Mesenchymal stem cell (in vitro differentiated cells and primary cell): ENCODE data around the gene FASTKD2.

ENCODE experiments used
- DNase-seq: peaks from one replicate; pipeline ENCODE4 v3.0.0-alpha.2; 2013
- H2AFZ ChIP-seq: one replicate; pipeline ENCODE4 v1.6.1; 2013; ENCODE audit warnings: low read depth, mild to moderate bottlenecking, control low read depth, inconsistent platforms, low read length, moderate library complexity
- H2AK5ac ChIP-seq: 2 replicates; pipeline ENCODE4 v1.6.1; 2013; ENCODE audit warnings: low read length, moderate library complexity, mild to moderate bottlenecking, inconsistent platforms; ENCODE audit not compliant: severe bottlenecking
- H2BK120ac ChIP-seq: one replicate; pipeline ENCODE4 v1.6.1; 2013; ENCODE audit warnings: low read depth, mild to moderate bottlenecking, inconsistent platforms, low read length, moderate library complexity
- H2BK12ac ChIP-seq, 2 experiments: one replicate each; pipeline ENCODE4 v1.6.1; 2013; ENCODE audit warnings: inconsistent platforms in 2 of 2, low read length in 2 of 2, mild to moderate bottlenecking in 2 of 2, moderate library complexity in 2 of 2, control low read depth in 1 of 2
- H2BK15ac ChIP-seq: one replicate; pipeline ENCODE4 v1.6.1; 2013; ENCODE audit warnings: mild to moderate bottlenecking, low read depth, inconsistent platforms; ENCODE audit not compliant: poor library complexity, severe bottlenecking
- H2BK5ac ChIP-seq: 2 replicates; pipeline ENCODE4 v1.6.1; 2013; ENCODE audit warnings: low read depth, mild to moderate bottlenecking, low read length, control low read depth, inconsistent platforms; ENCODE audit not compliant: poor library complexity, severe bottlenecking
- H3K14ac ChIP-seq, 2 experiments: one replicate each; pipeline ENCODE4 v1.6.1; 2013; ENCODE audit warnings: inconsistent platforms in 2 of 2, low read length in 2 of 2, control low read depth in 1 of 2, mild to moderate bottlenecking in 1 of 2, moderate library complexity in 1 of 2
- H3K18ac ChIP-seq, 2 experiments: one replicate each; pipeline ENCODE4 v1.6.1; 2013; ENCODE audit warnings: inconsistent platforms in 2 of 2, low read length in 2 of 2, control low read depth in 1 of 2, low read depth in 1 of 2, mild to moderate bottlenecking in 1 of 2
- H3K23ac ChIP-seq, 2 experiments: one replicate each; pipeline ENCODE4 v1.6.1; 2013; ENCODE audit warnings: inconsistent platforms in 2 of 2, low read length in 2 of 2, mild to moderate bottlenecking in 2 of 2, moderate library complexity in 2 of 2, control low read depth in 1 of 2
- H3K27ac ChIP-seq: 2 replicates; pipeline ENCODE4 v1.5.1; 2013; ENCODE audit warnings: mild to moderate bottlenecking, moderate library complexity, low read length, control low read depth, inconsistent platforms; ENCODE audit not compliant: poor library complexity, severe bottlenecking
- H3K27me3 ChIP-seq, 2 experiments: 2 replicates each; pipeline versions ENCODE4 v1.6.1 to v1.7.0; 2013; ENCODE audit warnings: low read length in 2 of 2, mild to moderate bottlenecking in 2 of 2, moderate library complexity in 2 of 2, control low read depth in 1 of 2, inconsistent platforms in 1 of 2; ENCODE audit not compliant: control insufficient read depth in 1 of 2, insufficient read depth in 1 of 2
- H3K36me3 ChIP-seq, 2 experiments: 2 replicates each; pipeline versions ENCODE4 v1.6.1 to v1.7.0; 2013; ENCODE audit warnings: low read length in 2 of 2, control low read depth in 1 of 2, inconsistent platforms in 1 of 2, low read depth in 1 of 2, mild to moderate bottlenecking in 1 of 2; ENCODE audit not compliant: insufficient read depth in 2 of 2, control insufficient read depth in 1 of 2
- H3K4ac ChIP-seq, 2 experiments: one replicate each; pipeline ENCODE4 v1.6.1; 2013; ENCODE audit warnings: inconsistent platforms in 2 of 2, low read length in 2 of 2, mild to moderate bottlenecking in 2 of 2, moderate library complexity in 2 of 2, control low read depth in 1 of 2, low read depth in 1 of 2
- H3K4me1 ChIP-seq: 2 replicates; pipeline ENCODE4 v1.6.1; 2013; ENCODE audit warnings: low read depth, low read length, control low read depth; ENCODE audit not compliant: control insufficient read depth, insufficient read depth
- H3K4me2 ChIP-seq: 2 replicates; pipeline ENCODE4 v1.6.1; 2013; ENCODE audit warnings: low read length, mild to moderate bottlenecking, inconsistent platforms; ENCODE audit not compliant: poor library complexity, severe bottlenecking
- H3K4me3 ChIP-seq, 2 experiments: 2 replicates each; pipeline versions ENCODE4 v1.5.1 to v1.7.0; 2013; ENCODE audit warnings: low read length in 2 of 2, mild to moderate bottlenecking in 2 of 2, control low read depth in 1 of 2, low read depth in 1 of 2; ENCODE audit not compliant: insufficient read depth in 1 of 2
- H3K79me1 ChIP-seq: replicated peaks from 2 replicates; pipeline ENCODE4 v1.6.1; 2013; ENCODE audit warnings: mild to moderate bottlenecking, control low read depth, low read length, inconsistent platforms; ENCODE audit not compliant: poor library complexity, severe bottlenecking
- H3K9ac ChIP-seq: 2 replicates; pipeline ENCODE4 v1.7.0; 2013; ENCODE audit warnings: mild to moderate bottlenecking, low read length, moderate library complexity
- H3K9me3 ChIP-seq: 2 replicates; pipeline ENCODE4 v1.7.0; 2013; ENCODE audit warnings: mild to moderate bottlenecking, low read length; ENCODE audit not compliant: control insufficient read depth
- H4K8ac ChIP-seq: one replicate; pipeline ENCODE4 v1.6.1; 2013; ENCODE audit warnings: inconsistent platforms, mild to moderate bottlenecking, low read length, moderate library complexity
- H4K91ac ChIP-seq: one replicate; pipeline ENCODE4 v1.6.1; 2013; ENCODE audit warnings: mild to moderate bottlenecking, low read length, inconsistent platforms
- WGBS: methylation state at CpG from one replicate; pipeline ENCODE4 v1.1.7; 2013; ENCODE audit warnings: mixed read lengths; 5-methylcytosine and 5-hydroxymethylcytosine counted together

The FASTKD2 gene

DNA sequence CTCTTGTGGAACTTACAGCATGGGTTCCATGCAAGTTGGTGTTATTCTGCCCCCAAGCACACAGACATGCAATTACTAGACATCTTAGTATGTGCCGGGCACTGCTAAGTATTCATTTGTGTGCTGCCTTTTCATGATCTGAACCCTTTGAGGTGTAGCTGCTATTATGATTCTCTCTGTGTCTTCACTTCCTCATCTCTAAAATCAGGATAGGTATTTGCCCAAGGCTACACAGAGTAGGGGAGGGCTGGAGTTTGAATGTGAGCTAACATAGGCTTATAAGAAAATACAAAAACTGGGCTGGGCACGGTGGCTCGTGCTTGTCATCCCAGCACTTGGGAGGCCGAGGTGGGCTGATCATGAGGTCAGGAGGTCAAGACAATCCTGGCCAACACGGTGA is 27.2 kb downstream of the FASTKD2 start:
- Histone ChIP-seq H3K27me3 (no peaks in the 10 kb centered on the region), H3K23ac (no peak overlapping the region), H3K4ac (no peak overlapping the region), H3K36me3 (peaks cover 27 to 82% of the 10 kb centered on the region in 2 experiments), H2BK120ac (no peak overlapping the region), H2BK12ac (no peak overlapping the region), H3K27ac (no peak overlapping the region), H4K8ac (no peak overlapping the region), H3K18ac (no peak overlapping the region), H2AFZ (no peak overlapping the region), H3K79me1 (peaks cover 10% of the 10 kb centered on the region), H2BK15ac (no peak overlapping the region), H3K14ac (no peak overlapping the region), H3K4me3 (no peak overlapping the region), H2BK5ac (no peak overlapping the region), H4K91ac (no peak overlapping the region), H3K9ac (no peak overlapping the region), H3K4me2 (no peak overlapping the region), H2AK5ac (no peak overlapping the region), H3K9me3 (no peaks in the 10 kb centered on the region), H3K4me1 (no peaks in the 10 kb centered on the region)
- no peak for DNase-seq
- 98% methylated on average over 5 of the region's 5 CpGs for WGBS

- H3K4me1 ChIP-seq, result no peaks in the 10 kb centered on the region
- peaks cover 10% of the 10 kb centered on the region for H3K79me1 ChIP-seq
- no peak overlapping the region for H4K8ac ChIP-seq
- H4K91ac ChIP-seq, result no peak overlapping the region
- H3K18ac ChIP-seq, result no peak overlapping the region
- no peak overlapping the region for H3K4me2 ChIP-seq
- H2BK120ac ChIP-seq, result no peak overlapping the region
- 96% methylated on average over 4 of the region's 4 CpGs for WGBS
- no peak overlapping the region for H2BK15ac ChIP-seq
- no peak overlapping the region for H2AFZ ChIP-seq
- no peak for DNase-seq
- H3K27ac ChIP-seq, result no peak overlapping the region
- H2BK5ac ChIP-seq, result no peak overlapping the region
- no peak overlapping the region for H3K14ac ChIP-seq
- no peak overlapping the region for H3K4me3 ChIP-seq
- no peak overlapping the region for H3K4ac ChIP-seq
- no peak overlapping the region for H3K23ac ChIP-seq
- no peak overlapping the region for H3K9ac ChIP-seq
- no peak overlapping the region for H2AK5ac ChIP-seq
- no peaks in the 10 kb centered on the region for H3K9me3 ChIP-seq
- H3K36me3 ChIP-seq, result peaks cover 21 to 35% of the 10 kb centered on the region in 2 experiments
- H2BK12ac ChIP-seq, result no peak overlapping the region
- no peaks in the 10 kb centered on the region for H3K27me3 ChIP-seq
Measured at GRCh38 chr2:206797376-206797775, 32.0 kb downstream of the FASTKD2 start.

DNA sequence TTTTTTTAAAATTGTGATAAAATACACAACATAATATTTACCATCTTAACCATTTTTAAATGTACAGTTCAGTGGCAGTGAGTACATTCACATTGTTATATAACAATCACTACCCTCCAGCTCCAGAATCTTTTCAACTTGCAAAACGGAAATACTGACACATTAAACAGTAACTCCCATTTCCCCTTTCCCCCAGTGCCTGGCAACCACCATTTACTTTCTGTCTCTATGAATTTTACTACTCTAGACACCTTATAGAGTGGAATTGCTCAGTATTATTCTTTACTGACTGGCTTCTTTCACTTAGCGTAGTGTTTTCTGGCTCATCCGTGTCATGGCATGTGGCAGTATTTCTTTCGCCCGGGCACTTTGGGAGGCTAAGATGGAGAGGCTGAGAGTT is 32.6 kb downstream of the FASTKD2 start:
- no peak overlapping the region for H2AFZ ChIP-seq
- H4K91ac ChIP-seq, result no peak overlapping the region
- peaks cover 1% of the 10 kb centered on the region for H3K4me1 ChIP-seq
- H3K14ac ChIP-seq, result no peak overlapping the region
- no peak overlapping the region for H2BK15ac ChIP-seq
- no peak overlapping the region for H2BK12ac ChIP-seq
- H3K4me3 ChIP-seq, result no peak overlapping the region
- WGBS, result 96% methylated on average over 5 of the region's 5 CpGs
- H2AK5ac ChIP-seq, result no peak overlapping the region
- peaks cover 6% of the 10 kb centered on the region for H3K79me1 ChIP-seq
- H3K4ac ChIP-seq, result no peak overlapping the region
- H3K18ac ChIP-seq, result no peak overlapping the region
- H3K23ac ChIP-seq, result no peak overlapping the region
- DNase-seq, result no peak
- H4K8ac ChIP-seq, result no peak overlapping the region
- H2BK120ac ChIP-seq, result no peak overlapping the region
- no peak overlapping the region for H3K27ac ChIP-seq
- H3K4me2 ChIP-seq, result no peak overlapping the region
- H3K36me3 ChIP-seq, result peaks cover 19 to 31% of the 10 kb centered on the region in 2 experiments
- no peak overlapping the region for H3K9ac ChIP-seq
- H3K27me3 ChIP-seq, result no peaks in the 10 kb centered on the region
- no peak overlapping the region for H2BK5ac ChIP-seq
- H3K9me3 ChIP-seq, result no peaks in the 10 kb centered on the region

DNA sequence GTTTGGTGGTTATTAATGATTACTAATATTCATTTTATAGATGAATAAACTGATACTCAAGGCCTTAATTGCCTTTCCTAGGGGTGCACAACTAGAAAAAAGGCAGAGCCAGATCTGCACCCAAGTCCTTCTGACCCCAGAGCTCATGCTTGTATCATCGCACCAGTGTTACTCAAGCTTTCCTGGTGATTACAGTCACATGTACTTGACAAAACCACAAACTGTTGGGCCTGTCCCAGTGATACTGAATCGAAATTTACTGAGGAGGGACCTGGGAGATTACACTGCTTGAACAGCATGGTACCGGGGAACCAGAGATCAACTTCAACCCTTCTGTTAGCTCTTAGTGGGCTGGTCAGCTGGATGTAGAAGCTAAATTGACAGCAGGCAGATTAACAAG is 33.7 kb downstream of the FASTKD2 start:
- Histone ChIP-seq H4K8ac (no peak overlapping the region), H3K4ac (no peak overlapping the region), H2BK15ac (no peak overlapping the region), H4K91ac (no peak overlapping the region), H3K4me3 (no peak overlapping the region), H2AK5ac (no peak overlapping the region), H3K9me3 (no peaks in the 10 kb centered on the region), H2BK5ac (no peak overlapping the region), H3K36me3 (peaks cover 19 to 21% of the 10 kb centered on the region in 2 experiments), H2BK120ac (no peak overlapping the region), H3K79me1 (peaks cover 6% of the 10 kb centered on the region), H3K18ac (no peak overlapping the region), H3K27ac (no peak overlapping the region), H3K14ac (no peak overlapping the region), H2BK12ac (no peak overlapping the region), H3K4me2 (no peak overlapping the region), H3K4me1 (peaks cover 1% of the 10 kb centered on the region), H2AFZ (no peak overlapping the region), H3K9ac (peak overlapping the region; percentile 58), H3K27me3 (no peaks in the 10 kb centered on the region), H3K23ac (no peak overlapping the region)
- peak; percentile 52 for DNase-seq
- 78% methylated on average over 3 of the region's 3 CpGs for WGBS
